ENCODE measurements around the gene SF3B2.

Gene SF3B2

GRCh38 chr11:66062408-66062807, 10.2 kb downstream of the SF3B2 start:
- no peak overlapping the region for H3K4me3 ChIP-seq (ENCODE audit: low read depth, low read length)
- no peak for DNase-seq (ENCODE audit: low read depth)
- no peak for TF ChIP-seq CTCF (IDR thresholded peaks at IDR 0.05; ENCODE audit: insufficient read depth, low read depth, low read length, missing control alignments)

GRCh38 chr11:66063900-66064299, 11.7 kb downstream of the SF3B2 start:
- no peak for TF ChIP-seq CTCF (IDR thresholded peaks at IDR 0.05; ENCODE audit: insufficient read depth, low read depth, low read length, missing control alignments)
- no peak overlapping the region for H3K4me3 ChIP-seq (ENCODE audit: low read depth, low read length)
- no peak for DNase-seq (ENCODE audit: low read depth)

DNA sequence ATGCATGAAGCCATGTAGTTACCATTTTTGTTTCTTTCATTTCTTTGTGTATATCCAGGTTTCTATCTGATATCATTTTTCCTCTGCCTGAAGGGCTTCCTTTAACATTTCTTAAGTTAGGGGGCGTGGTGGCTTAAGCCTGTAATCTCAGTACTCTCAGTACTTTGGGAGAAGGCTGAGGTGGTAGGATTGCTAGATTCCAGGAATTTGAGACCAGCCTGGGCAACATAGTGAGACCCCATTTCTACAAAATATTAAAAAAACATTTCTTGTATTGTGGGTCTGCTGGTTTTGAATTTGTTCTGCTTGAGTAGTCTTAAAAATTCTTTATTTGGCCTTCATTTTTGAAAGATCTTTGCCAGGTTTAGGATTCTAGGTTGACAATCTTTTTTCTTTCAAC, 12.4 kb downstream of the SF3B2 start:
- no peak overlapping the region for H3K4me3 ChIP-seq (ENCODE audit: low read depth, low read length)
- no peak for DNase-seq (ENCODE audit: low read depth)
- no peak for TF ChIP-seq CTCF (IDR thresholded peaks at IDR 0.05; ENCODE audit: insufficient read depth, low read depth, low read length, missing control alignments)

DNA sequence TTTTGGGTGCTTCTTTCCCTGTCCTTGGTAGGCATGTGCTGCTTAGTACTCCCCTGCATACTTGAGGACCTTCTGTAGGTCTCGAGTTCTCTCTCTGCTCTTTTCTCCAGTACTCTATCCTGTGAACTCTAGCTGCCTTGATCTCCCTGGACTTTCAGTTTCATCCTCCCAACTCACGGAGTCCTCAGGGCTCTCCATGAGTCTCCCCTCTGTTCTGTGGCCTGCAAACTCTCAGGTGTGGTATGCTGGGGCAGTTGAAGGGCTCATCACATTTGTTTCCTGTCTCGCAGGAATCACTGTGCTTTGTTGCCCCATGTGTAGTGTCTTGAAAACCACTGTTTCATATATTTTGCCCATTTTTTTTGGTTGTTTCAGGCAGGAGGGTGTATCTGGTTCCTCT, 14.6 kb downstream of the SF3B2 start:
- no peak overlapping the region for H3K4me3 ChIP-seq (ENCODE audit: low read depth, low read length)
- no peak for DNase-seq (ENCODE audit: low read depth)
- TF ChIP-seq CTCF (IDR thresholded peaks at IDR 0.05; ENCODE audit: insufficient read depth, low read depth, low read length, missing control alignments), result no peak

DNA sequence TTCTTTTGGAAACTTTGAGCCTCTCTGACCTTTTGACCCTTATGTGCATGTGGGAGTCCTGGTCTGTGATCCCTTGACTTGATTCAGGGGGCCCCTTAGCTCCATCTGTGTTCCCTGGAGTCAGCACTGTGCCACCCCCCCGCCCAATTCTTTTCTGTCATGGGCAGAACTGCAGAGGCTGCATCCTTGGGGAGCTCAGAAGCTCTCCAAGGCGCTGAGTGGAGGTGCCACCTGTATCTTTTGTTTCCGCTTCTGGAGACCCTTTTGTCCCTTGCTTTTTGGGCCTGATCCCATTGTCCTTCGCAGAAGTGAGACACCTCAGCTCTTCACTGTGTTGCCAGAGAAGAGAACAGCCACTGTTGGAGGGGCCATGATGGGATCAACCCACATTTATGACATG, 15.5 kb downstream of the SF3B2 start:
- no peak overlapping the region for H3K4me3 ChIP-seq (ENCODE audit: low read depth, low read length)
- DNase-seq (ENCODE audit: low read depth), result no peak
- no peak for TF ChIP-seq CTCF (IDR thresholded peaks at IDR 0.05; ENCODE audit: insufficient read depth, low read depth, low read length, missing control alignments)

- peak; percentile 81 for DNase-seq (ENCODE audit: low read depth)
- TF ChIP-seq CTCF (IDR thresholded peaks at IDR 0.05; ENCODE audit: insufficient read depth, low read depth, low read length, missing control alignments), result peak; percentile 90
- peak overlapping the region; percentile 65 for H3K4me3 ChIP-seq (ENCODE audit: low read depth, low read length)
These were observed 16.1 kb downstream of the SF3B2 start for GRCh38 chr11:66068154-66068821.
